HFFc6 (cell line): ENCODE measurements around the gene RPS6KA5. TPM values are rescaled to one million over a fixed set of nuclear protein-coding genes. Genes with fewer than 3 reads are reported as not detected.

Experiments
- DNase-seq: peaks from one replicate; pipeline ENCODE4 v3.0.0-alpha.2; 2018
- H3K27ac Mint-ChIP-seq: 2 replicates; pipeline ENCODE4 v1.8.0; 2020; ENCODE audit warnings: mild to moderate bottlenecking, mixed read lengths
- H3K27me3 Mint-ChIP-seq: 2 replicates; pipeline ENCODE4 v1.8.0; 2021; ENCODE audit warnings: mild to moderate bottlenecking, moderate library complexity, mixed read lengths; ENCODE audit not compliant: insufficient read depth
- H3K36me3 Mint-ChIP-seq: 2 replicates; pipeline ENCODE4 v1.8.0; 2021; ENCODE audit warnings: low read depth, mixed read lengths
- H3K4me1 Mint-ChIP-seq: 2 replicates; pipeline ENCODE4 v1.8.0; 2020; ENCODE audit warnings: low read depth, mixed read lengths
- H3K4me3 Mint-ChIP-seq: 2 replicates; pipeline ENCODE4 v1.8.0; 2020; ENCODE audit warnings: mild to moderate bottlenecking, moderate library complexity, mixed read lengths
- H3K9me3 Mint-ChIP-seq: 2 replicates; pipeline ENCODE4 v1.8.0; 2020; ENCODE audit warnings: mild to moderate bottlenecking, mixed read lengths
- CTCF ChIP-seq: fragments of 200-600 bp; sonication (generic); IDR thresholded peaks from 2 replicates; pipeline ENCODE4 v1.5.0; 2021; ENCODE audit warnings: antibody characterized with exemption, mild to moderate bottlenecking
- total RNA-seq, 6 experiments: library from RNA; stranded (reverse); fragmentation: NEBNext Ultra II Directional; extraction: Animal tissue kit (Norgen Biotek cat#: 25700); gene quantifications; 2 replicates in 1 of 6; 3 replicates in 5 of 6; pipeline ENCODE4 v1.2.3, GENCODE V29; 2021

Gene RPS6KA5
- total RNA-seq, 6 experiments from 2014 or later, result 0.36 to 0.91 (median 0.48) TPM

- Mint-ChIP-seq H3K4me3 (no peak overlapping the region), H3K27me3 (no peaks in the 10 kb centered on the region; the same call in 1 of the 2 replicates), H3K9me3 (no peaks in the 10 kb centered on the region), H3K27ac (no peak overlapping the region), H3K4me1 (peaks cover 11% of the 10 kb centered on the region), H3K36me3 (no peaks in the 10 kb centered on the region)
- TF ChIP-seq CTCF, result no peak
- no peak for DNase-seq
These were observed 5.4 kb downstream of the RPS6KA5 start for GRCh38 chr14:91055016-91055415.

GRCh38 chr14:91048676-91049075 is 11.8 kb downstream of the RPS6KA5 start:
- Mint-ChIP-seq H3K36me3 (no peaks in the 10 kb centered on the region), H3K4me1 (no peaks in the 10 kb centered on the region), H3K27ac (no peak overlapping the region), H3K27me3 (no peaks in the 10 kb centered on the region; the same call in 1 of the 2 replicates), H3K9me3 (no peaks in the 10 kb centered on the region), H3K4me3 (no peak overlapping the region)
- no peak for TF ChIP-seq CTCF
- no peak for DNase-seq

- no peak for DNase-seq
- Mint-ChIP-seq H3K36me3 (no peaks in the 10 kb centered on the region), H3K4me3 (no peak overlapping the region), H3K4me1 (no peaks in the 10 kb centered on the region), H3K9me3 (no peaks in the 10 kb centered on the region), H3K27me3 (no peaks in the 10 kb centered on the region; the same call in 1 of the 2 replicates), H3K27ac (no peak overlapping the region)
- no peak for TF ChIP-seq CTCF
These were observed 12.2 kb downstream of the RPS6KA5 start for GRCh38 chr14:91048265-91048664.

- Mint-ChIP-seq H3K27me3 (peaks cover 3% of the 10 kb centered on the region), H3K4me1 (no peaks in the 10 kb centered on the region), H3K36me3 (no peaks in the 10 kb centered on the region), H3K27ac (no peak overlapping the region), H3K4me3 (no peak overlapping the region), H3K9me3 (no peaks in the 10 kb centered on the region)
- no peak for DNase-seq
- no peak for TF ChIP-seq CTCF
These were observed 13.2 kb downstream of the RPS6KA5 start for GRCh38 chr14:91047174-91047753.

GRCh38 chr14:91046488-91047072 is 13.9 kb downstream of the RPS6KA5 start:
- Mint-ChIP-seq H3K36me3 (no peaks in the 10 kb centered on the region), H3K4me1 (no peaks in the 10 kb centered on the region)
- DNase-seq, result no peak

More at GRCh38 chr14:91046488-91047072, 13.9 kb downstream of the RPS6KA5 start:
- no peak for TF ChIP-seq CTCF
- peaks cover 3% of the 10 kb centered on the region for H3K27me3 Mint-ChIP-seq
- no peaks in the 10 kb centered on the region for H3K9me3 Mint-ChIP-seq
- no peak overlapping the region for H3K4me3 Mint-ChIP-seq
- H3K27ac Mint-ChIP-seq, result no peak overlapping the region
